K562 (cell line): ENCODE results near the gene DNAH17. TPM values are rescaled to one million over a fixed set of nuclear protein-coding genes. Genes with fewer than 3 reads are reported as not detected.

Experiments
- CCAR2 ChIP-seq: fragments of 200-400 bp; formaldehyde crosslinking; IDR thresholded peaks from 2 replicates; pipeline ENCODE4 v1.6.1; 2017; ENCODE audit warnings: mild to moderate bottlenecking, low read depth, low read length
- L3MBTL2 ChIP-seq: fragments of 450-650 bp; IDR thresholded peaks from 2 replicates; pipeline ENCODE4 v1.6.1; 2016; ENCODE audit warnings: mild to moderate bottlenecking, moderate library complexity
- MECOM ChIP-seq: fragments of 250-450 bp; sonication (Bioruptor Pico); IDR thresholded peaks from 2 replicates; pipeline ENCODE4 v1.8.0; 2022; ENCODE audit warnings: inconsistent platforms
- MEF2D ChIP-seq: conservative IDR thresholded peaks from 2 replicates; pipeline ENCODE4 v1.6.1; 2016; ENCODE audit warnings: low read depth, missing genetic modification characterization, missing compliant biosample characterization
- MTA2 ChIP-seq: fragments of 450-650 bp; IDR thresholded peaks from 2 replicates; pipeline ENCODE4 v1.6.1; 2016; ENCODE audit warnings: low read depth
- NR2C1 ChIP-seq, 2 experiments: fragments of 450-650 bp; IDR thresholded peaks; 2 replicates each; pipeline ENCODE4 v1.6.1; 2017; ENCODE audit warnings: mild to moderate bottlenecking in 2 of 2, antibody characterized with exemption in 1 of 2, inconsistent platforms in 1 of 2, missing compliant biosample characterization in 1 of 2, missing genetic modification characterization in 1 of 2
- NR2C2 ChIP-seq, 2 experiments: fragments of 200-800 bp in 1 of 2; sonication (Bioruptor generic) in 1 of 2; sonication (generic) in 1 of 2; formaldehyde crosslinking in 1 of 2; IDR thresholded peaks; 2 replicates each; pipeline versions ENCODE4 v1.6.1 to v1.8.0; 2016 to 2022; ENCODE audit warnings: mild to moderate bottlenecking in 1 of 2, missing compliant biosample characterization in 1 of 2, missing genetic modification characterization in 1 of 2, missing genetic modification reagents in 1 of 2
- NR4A1 ChIP-seq, 2 experiments: fragments of 250-450 bp in 1 of 2; fragments of 450-650 bp in 1 of 2; sonication (Bioruptor Pico) in 1 of 2; IDR thresholded peaks; 2 replicates each; pipeline versions ENCODE4 v1.4.0 to v1.6.1; 2016 to 2020; ENCODE audit warnings: mild to moderate bottlenecking in 2 of 2, missing compliant biosample characterization in 1 of 2, missing genetic modification characterization in 1 of 2, moderate library complexity in 1 of 2
- RHOXF2B ChIP-seq: fragments of 250-450 bp; sonication (Bioruptor Pico); conservative IDR thresholded peaks from 2 replicates; pipeline ENCODE4 v1.5.1; 2021
- SMAD3 ChIP-seq: fragments of 450-650 bp; formaldehyde crosslinking; conservative IDR thresholded peaks from 2 replicates; pipeline ENCODE4 v1.4.0; 2020; ENCODE audit warnings: mild to moderate bottlenecking
- TCF15 ChIP-seq: fragments of 250-450 bp; sonication (Bioruptor Pico); IDR thresholded peaks from 2 replicates; pipeline ENCODE4 v1.8.0; 2022; ENCODE audit warnings: moderate library complexity, mild to moderate bottlenecking, inconsistent platforms
- ZFP1 ChIP-seq: fragments of 450-650 bp; formaldehyde crosslinking; IDR thresholded peaks from 2 replicates; pipeline ENCODE4 v1.4.0; 2020; ENCODE audit warnings: mild to moderate bottlenecking, mixed read lengths
- ZKSCAN8 ChIP-seq: fragments of 200-800 bp; sonication (Bioruptor generic); IDR thresholded peaks from 2 replicates; pipeline ENCODE4 v1.6.1; 2016; ENCODE audit warnings: missing genetic modification characterization, missing compliant biosample characterization
- ZNF354B ChIP-seq: fragments of 250-450 bp; sonication (Bioruptor Pico); IDR thresholded peaks from 2 replicates; pipeline ENCODE4 v1.4.0; 2020
- ZNF395 ChIP-seq: fragments of 200-800 bp; sonication (Bioruptor generic); IDR thresholded peaks from 2 replicates; pipeline ENCODE4 v1.6.1; 2017; ENCODE audit warnings: missing genetic modification characterization, missing compliant biosample characterization
- ZNF584 ChIP-seq: fragments of 200-800 bp; sonication (Bioruptor generic); IDR thresholded peaks from 2 replicates; pipeline ENCODE4 v1.6.1; 2016; ENCODE audit warnings: low read depth, mild to moderate bottlenecking, missing genetic modification characterization, missing compliant biosample characterization
- ZNF609 ChIP-seq: sonication (generic); formaldehyde crosslinking; IDR thresholded peaks from 2 replicates; pipeline ENCODE4 v1.8.1; 2023; ENCODE audit warnings: missing genetic modification reagents, mild to moderate bottlenecking, borderline replicate concordance
- ZNF780A ChIP-seq: fragments of 250-450 bp; sonication (Bioruptor Pico); IDR thresholded peaks from 2 replicates; pipeline ENCODE4 v1.5.0; 2021; ENCODE audit warnings: mild to moderate bottlenecking
- polyA plus RNA-seq, 8 experiments: library from polyadenylated mRNA; depleted of rRNA in 4 of 8; stranded (reverse) in 5 of 8; unstranded in 3 of 8; fragments of >200 nt; fragmentation: Nextera tagmentation in 2 of 8; fragmentation: Illumina TruSeq in 1 of 8; extraction: Ambion mirVana in 2 of 8; extraction: Trizol in 1 of 8; gene quantifications; 2 replicates each; pipeline versions ENCODE4 v1.2.1 to v1.2.3, GENCODE V29; 2011 to 2014; ENCODE audit warnings: inconsistent platforms in 1 of 8, missing spikeins in 1 of 8
- total RNA-seq, 7 experiments: library from RNA; depleted of rRNA in 6 of 7; stranded (reverse); fragments of >200 nt in 6 of 7; fragmentation: Illumina TruSeq in 2 of 7; extraction: Trizol in 2 of 7; gene quantifications; 2 replicates each; pipeline versions ENCODE4 v1.2.1 to v1.2.3, GENCODE V29; 2011 to 2021; ENCODE audit warnings: low replicate concordance in 1 of 7
- TF ChIP-seq, protein P1 (sequence below): IDR thresholded peaks from 2 replicates; pipeline ENCODE4 v1.6.1; 2011; ENCODE audit warnings: borderline replicate concordance, low read depth, mild to moderate bottlenecking, moderate library complexity, low read length; ENCODE audit not compliant: insufficient read depth, poor library complexity, severe bottlenecking

Gene DNAH17
- total and polyA plus RNA-seq, 9 of the 15 experiments (the other 6 are each of a cell fraction or from before 2014, with no cell fraction given) = under 0.01 to 0.06 (median 0.03) TPM; not detected in 5

DNA sequence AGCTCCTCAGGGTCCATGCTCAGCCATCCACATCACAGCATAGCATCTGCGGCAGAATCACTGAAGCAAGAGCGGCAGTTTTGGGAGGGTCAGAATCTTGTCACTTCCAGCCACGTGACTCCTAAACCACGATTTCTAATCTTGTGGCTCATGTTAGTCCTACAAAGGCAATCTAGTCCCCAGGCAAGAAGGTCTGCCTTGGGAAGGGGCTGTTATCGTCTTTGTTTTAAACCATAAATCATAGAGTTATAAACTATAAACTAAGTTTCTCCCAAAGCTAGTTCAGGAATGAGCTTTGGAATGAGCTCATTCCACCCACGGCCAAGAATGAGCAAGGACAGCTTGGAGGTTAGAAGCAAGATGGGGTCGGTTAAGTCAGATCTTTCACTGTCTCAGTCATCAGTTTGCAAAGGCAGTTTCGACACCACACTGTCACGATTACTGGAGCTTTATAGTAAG, 20.8 kb upstream of the DNAH17 start (continued):
- no peak for TF ChIP-seq CCAR2
- TF ChIP-seq MTA2 = no peak
- peak; percentile 28; the same call in 1 of the 2 replicates for TF ChIP-seq MECOM (CRISPR knock-in tag)
- TF ChIP-seq ZNF780A (CRISPR knock-in tag) = no peak
- peak; percentile 79; the same call in 1 of the 2 replicates for TF ChIP-seq SMAD3
- no peak for TF ChIP-seq ZFP1 (CRISPR knock-in tag)
- TF ChIP-seq MEF2D (tag) = 0 out of 2 replicates have a peak, but pooled peaks have one; percentile 61
- 0 out of 2 replicates have a peak, but pooled peaks have one; percentile 49 for TF ChIP-seq ZKSCAN8
- TF ChIP-seq TCF15 (CRISPR knock-in tag) = peak; percentile 65; the same call in 1 of the 2 replicates
- no peak for TF ChIP-seq NR2C1 (IDR thresholded peaks at IDR 0.05)
- peak; percentile 78 for TF ChIP-seq NR2C1 (tag; IDR thresholded peaks at IDR 0.05)
- TF ChIP-seq NR4A1 (CRISPR knock-in tag; IDR thresholded peaks at IDR 0.05) = no peak
- peak; percentile 95 for TF ChIP-seq NR4A1 (tag; IDR thresholded peaks at IDR 0.05)
- no peak for TF ChIP-seq ZNF609 (CRISPR knock-in tag)
- peak; percentile 86 for TF ChIP-seq L3MBTL2
- TF ChIP-seq ZNF584 = peak; percentile 81; the same call in 1 of the 2 replicates
- 0 out of 2 replicates have a peak, but pooled peaks have one; percentile 52 for TF ChIP-seq ZNF354B
- TF ChIP-seq, protein P1, sequence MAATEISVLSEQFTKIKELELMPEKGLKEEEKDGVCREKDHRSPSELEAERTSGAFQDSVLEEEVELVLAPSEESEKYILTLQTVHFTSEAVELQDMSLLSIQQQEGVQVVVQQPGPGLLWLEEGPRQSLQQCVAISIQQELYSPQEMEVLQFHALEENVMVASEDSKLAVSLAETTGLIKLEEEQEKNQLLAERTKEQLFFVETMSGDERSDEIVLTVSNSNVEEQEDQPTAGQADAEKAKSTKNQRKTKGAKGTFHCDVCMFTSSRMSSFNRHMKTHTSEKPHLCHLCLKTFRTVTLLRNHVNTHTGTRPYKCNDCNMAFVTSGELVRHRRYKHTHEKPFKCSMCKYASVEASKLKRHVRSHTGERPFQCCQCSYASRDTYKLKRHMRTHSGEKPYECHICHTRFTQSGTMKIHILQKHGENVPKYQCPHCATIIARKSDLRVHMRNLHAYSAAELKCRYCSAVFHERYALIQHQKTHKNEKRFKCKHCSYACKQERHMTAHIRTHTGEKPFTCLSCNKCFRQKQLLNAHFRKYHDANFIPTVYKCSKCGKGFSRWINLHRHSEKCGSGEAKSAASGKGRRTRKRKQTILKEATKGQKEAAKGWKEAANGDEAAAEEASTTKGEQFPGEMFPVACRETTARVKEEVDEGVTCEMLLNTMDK = no peak
- TF ChIP-seq RHOXF2B = peak; percentile 66; the same call in 1 of the 2 replicates
- TF ChIP-seq ZNF395 (CRISPR knock-in tag) = peak; percentile 93
- no peak for TF ChIP-seq NR2C2 (CRISPR knock-in tag; IDR thresholded peaks at IDR 0.05)
- 0 out of 2 replicates have a peak, but pooled peaks have one; percentile 17 for TF ChIP-seq NR2C2 (tag; IDR thresholded peaks at IDR 0.05)
